HG03565 (cell line): ENCODE measurements around the gene SLC9A1.

Experiments
- ATAC-seq: cut with Tn5 transposase; IDR thresholded peaks from one replicate; pipeline ENCODE4 v1.9.1; 2021; ENCODE audit warnings: mild to moderate bottlenecking, moderate library complexity; ENCODE audit not compliant: unreplicated experiment

Gene SLC9A1

GRCh38 chr1:27152004-27152828 is 2.7 kb downstream of the SLC9A1 start:
- no peak for ATAC-seq

GRCh38 chr1:27150641-27151040 is 4.3 kb downstream of the SLC9A1 start:
- no peak for ATAC-seq

- ATAC-seq: no peak
Measured at GRCh38 chr1:27150183-27150582, 4.7 kb downstream of the SLC9A1 start.

- ATAC-seq: no peak
Measured at GRCh38 chr1:27149762-27150113, 5.2 kb downstream of the SLC9A1 start.

GRCh38 chr1:27149084-27149761 is 5.7 kb downstream of the SLC9A1 start:
- no peak for ATAC-seq

GRCh38 chr1:27148591-27148990 is 6.3 kb downstream of the SLC9A1 start:
- ATAC-seq: no peak

GRCh38 chr1:27147842-27148518 is 6.9 kb downstream of the SLC9A1 start:
- no peak for ATAC-seq

- no peak for ATAC-seq
Measured at GRCh38 chr1:27145934-27146354, 9.0 kb downstream of the SLC9A1 start.

- ATAC-seq: no peak
Measured at GRCh38 chr1:27144920-27145661, 9.8 kb downstream of the SLC9A1 start.

- no peak for ATAC-seq
Measured at GRCh38 chr1:27144049-27144748, 10.7 kb downstream of the SLC9A1 start.

- ATAC-seq: no peak
Measured at GRCh38 chr1:27143401-27143800, 11.5 kb downstream of the SLC9A1 start.

- ATAC-seq: no peak
Measured at GRCh38 chr1:27142464-27142863, 12.5 kb downstream of the SLC9A1 start.

- no peak for ATAC-seq
Measured at GRCh38 chr1:27141266-27142003, 13.5 kb downstream of the SLC9A1 start.

- no peak for ATAC-seq
Measured at GRCh38 chr1:27139980-27140379, 14.9 kb downstream of the SLC9A1 start.

GRCh38 chr1:27138927-27139326 is 16.0 kb downstream of the SLC9A1 start:
- ATAC-seq: no peak

GRCh38 chr1:27138368-27138767 is 16.6 kb downstream of the SLC9A1 start:
- no peak for ATAC-seq

- ATAC-seq: no peak
Measured at GRCh38 chr1:27137544-27138075, 17.3 kb downstream of the SLC9A1 start.

GRCh38 chr1:27136998-27137542 is 17.9 kb downstream of the SLC9A1 start:
- ATAC-seq: no peak

GRCh38 chr1:27136236-27136551 is 18.7 kb downstream of the SLC9A1 start:
- ATAC-seq: no peak
